C4-2B (cell line): Measurements from ENCODE around the gene VSIR.

Experiments
- CTCF ChIP-seq: fragments of 450-650 bp; conservative IDR thresholded peaks from 2 replicates; pipeline ENCODE4 v1.5.1; 2017; ENCODE audit warnings: mild to moderate bottlenecking
- ZFX ChIP-seq: fragments of 450-650 bp; IDR thresholded peaks from 2 replicates; pipeline ENCODE4 v1.6.1; 2017

GRCh38 chr10:71750124-71750841 lies 23.0 kb downstream of the VSIR start:
- TF ChIP-seq CTCF, result no peak
- no peak for TF ChIP-seq ZFX
